H1 (cell line): ENCODE results near the gene SORBS1. TPM values are rescaled to one million over a fixed set of nuclear protein-coding genes. Genes with fewer than 3 reads are reported as not detected.

ENCODE experiments used
- CTCF ChIA-PET: fragments of 300-600 bp; sonication (Branson Sonifier 250); formaldehyde crosslinking; loops from one replicate; lab custom pipeline; 2021; ENCODE audit not compliant: partially characterized antibody; lab: Charles Lee
- POLR2A ChIA-PET: fragments of 300-600 bp; sonication (Branson Sonifier 250); formaldehyde crosslinking; loops from one replicate; lab custom pipeline; 2021; ENCODE audit warnings: inconsistent platforms; ENCODE audit not compliant: partially characterized antibody; lab: Charles Lee
- DNase-seq, 2 experiments: peaks; one replicate each; pipeline versions ENCODE4 v3.0.0 to v3.0.0-alpha.2; 2010 to 2022; ENCODE audit warnings: low spot score in 2 of 2, low read depth in 1 of 2, mixed read lengths in 1 of 2
- FAIRE-seq: peaks from 2 replicates; lab custom pipeline; 2011; peaks lifted over from hg19 to GRCh38; lab: Jason Lieb, UNC
- H2AFZ ChIP-seq: 2 replicates; pipeline ENCODE4 v1.8.1; 2012; ENCODE audit warnings: low read length, inconsistent platforms
- H2AK5ac ChIP-seq: 2 replicates; pipeline ENCODE4 v1.6.1; 2013; ENCODE audit warnings: low read depth, low read length
- H2BK120ac ChIP-seq: replicated peaks from 2 replicates; pipeline ENCODE3; 2013; ENCODE audit warnings: low read depth, low read length, inconsistent platforms
- H2BK12ac ChIP-seq: 2 replicates; pipeline ENCODE4 v1.6.1; 2013; ENCODE audit warnings: low read depth, low read length
- H2BK15ac ChIP-seq: 2 replicates; pipeline ENCODE4 v1.6.1; 2013; ENCODE audit warnings: low read length
- H2BK20ac ChIP-seq: 2 replicates; pipeline ENCODE4 v1.6.1; 2013; ENCODE audit warnings: low read length
- H2BK5ac ChIP-seq: 2 replicates; pipeline ENCODE4 v1.6.1; 2013; ENCODE audit warnings: low read depth, low read length
- H3K14ac ChIP-seq: 2 replicates; pipeline ENCODE4 v1.6.1; 2013; ENCODE audit warnings: inconsistent platforms; ENCODE audit not compliant: insufficient read length
- H3K18ac ChIP-seq: 2 replicates; pipeline ENCODE4 v1.6.1; 2013; ENCODE audit warnings: low read length; ENCODE audit errors: extremely low read depth
- H3K23ac ChIP-seq: 2 replicates; pipeline ENCODE4 v1.6.1; 2013; ENCODE audit warnings: inconsistent platforms; ENCODE audit not compliant: insufficient read length
- H3K23me2 ChIP-seq: 2 replicates; pipeline ENCODE4 v1.6.1; 2013; ENCODE audit warnings: low read depth, low read length
- H3K27ac ChIP-seq: 2 replicates; pipeline ENCODE4 v1.6.1; 2011; ENCODE audit warnings: low read depth, low read length, inconsistent platforms
- H3K27me3 ChIP-seq, 4 experiments: replicated peaks in 1 of 4; 1 replicate in 1 of 4; 2 replicates in 3 of 4; pipeline versions ENCODE4 v1.6.1 to v1.8.1; 2011 to 2013; ENCODE audit warnings: low read length in 3 of 4, mild to moderate bottlenecking in 3 of 4, inconsistent platforms in 2 of 4, mixed read lengths in 2 of 4, moderate library complexity in 1 of 4; ENCODE audit not compliant: control insufficient read depth in 3 of 4, insufficient read depth in 3 of 4; ENCODE audit errors: extremely low read depth in 1 of 4
- H3K36me3 ChIP-seq, 4 experiments: 2 replicates each; pipeline versions ENCODE4 v1.6.1 to v1.8.1; 2011 to 2013; ENCODE audit warnings: mild to moderate bottlenecking in 4 of 4, low read length in 3 of 4, moderate library complexity in 2 of 4, control low read depth in 1 of 4, inconsistent platforms in 1 of 4; ENCODE audit not compliant: insufficient read depth in 4 of 4, control insufficient read depth in 2 of 4
- H3K4ac ChIP-seq: replicated peaks from 2 replicates; pipeline ENCODE3; 2013; ENCODE audit warnings: low read length, low read depth, mixed read lengths, inconsistent platforms; ENCODE audit not compliant: insufficient read length
- H3K4me1 ChIP-seq, 4 experiments: replicated peaks in 1 of 4; 1 replicate in 1 of 4; 2 replicates in 3 of 4; pipeline versions ENCODE4 v1.6.1 to v1.8.1; 2011 to 2013; ENCODE audit warnings: low read length in 3 of 4, inconsistent platforms in 2 of 4, mixed read lengths in 1 of 4; ENCODE audit not compliant: insufficient read depth in 4 of 4, control insufficient read depth in 3 of 4
- H3K4me2 ChIP-seq, 2 experiments: 2 replicates each; pipeline versions ENCODE4 v1.6.1 to v1.8.1; 2011 to 2013; ENCODE audit warnings: low read depth in 2 of 2, low read length in 2 of 2, control low read depth in 1 of 2, inconsistent platforms in 1 of 2, mild to moderate bottlenecking in 1 of 2; ENCODE audit not compliant: insufficient read depth in 1 of 2
- H3K4me3 ChIP-seq, 4 experiments: fragments of 200-600, 300-600 bp in 1 of 4; sonication (generic), shearing (Covaris generic), sonication (Bioruptor Twin) in 1 of 4; 2 replicates each; pipeline versions ENCODE4 v1.5.1 to v1.8.1; 2011 to 2016; ENCODE audit warnings: low read length in 4 of 4, low read depth in 3 of 4, control low read depth in 2 of 4, inconsistent platforms in 2 of 4, mild to moderate bottlenecking in 2 of 4, mixed read lengths in 1 of 4, moderate library complexity in 1 of 4; ENCODE audit not compliant: insufficient read depth in 2 of 4; ENCODE audit errors: extremely low read depth in 1 of 4
- H3K56ac ChIP-seq: replicated peaks from 2 replicates; pipeline ENCODE3; 2013; ENCODE audit warnings: low read depth, mild to moderate bottlenecking, mixed read lengths, low read length, inconsistent platforms; ENCODE audit not compliant: insufficient read length
- H3K79me1 ChIP-seq: 2 replicates; pipeline ENCODE4 v1.6.1; 2013; ENCODE audit warnings: low read depth, low read length, control low read depth
- H3K79me2 ChIP-seq, 2 experiments: 2 replicates each; pipeline versions ENCODE4 v1.6.1 to v1.8.1; 2012 to 2013; ENCODE audit warnings: low read length in 2 of 2, mild to moderate bottlenecking in 2 of 2, inconsistent platforms in 1 of 2; ENCODE audit not compliant: insufficient read depth in 2 of 2, control insufficient read depth in 1 of 2
- H3K9ac ChIP-seq, 4 experiments: replicated peaks in 1 of 4; 1 replicate in 1 of 4; 2 replicates in 3 of 4; pipeline versions ENCODE4 v1.6.1 to v1.8.1; 2011 to 2013; ENCODE audit warnings: low read depth in 3 of 4, low read length in 3 of 4, control low read depth in 2 of 4, mild to moderate bottlenecking in 2 of 4, moderate library complexity in 2 of 4, inconsistent platforms in 1 of 4; ENCODE audit errors: extremely low read depth in 1 of 4
- H3K9me3 ChIP-seq, 2 experiments: 2 replicates each; pipeline versions ENCODE4 v1.6.1 to v1.8.1; 2012 to 2013; ENCODE audit warnings: mild to moderate bottlenecking in 2 of 2, moderate library complexity in 2 of 2, control low read depth in 1 of 2, inconsistent platforms in 1 of 2, low read depth in 1 of 2, low read length in 1 of 2, mixed read lengths in 1 of 2; ENCODE audit not compliant: insufficient read depth in 2 of 2
- H4K20me1 ChIP-seq, 2 experiments: replicated peaks in 1 of 2; 2 replicates each; pipeline versions ENCODE3 to v1.8.1; 2011 to 2013; ENCODE audit warnings: inconsistent platforms in 2 of 2, low read length in 2 of 2, mild to moderate bottlenecking in 1 of 2; ENCODE audit not compliant: insufficient read depth in 2 of 2, control insufficient read depth in 1 of 2
- H4K5ac ChIP-seq: 2 replicates; pipeline ENCODE4 v1.6.1; 2013; ENCODE audit warnings: low read length, low read depth, mixed read lengths, inconsistent platforms; ENCODE audit not compliant: insufficient read length
- H4K8ac ChIP-seq: 2 replicates; pipeline ENCODE4 v1.8.0; 2013; ENCODE audit warnings: mild to moderate bottlenecking, moderate library complexity, low read length, inconsistent platforms; ENCODE audit not compliant: insufficient read depth; ENCODE audit errors: extremely low read depth
- H4K91ac ChIP-seq: replicated peaks from 2 replicates; pipeline ENCODE3; 2013; ENCODE audit warnings: low read length, mixed read lengths, inconsistent platforms; ENCODE audit not compliant: insufficient read length
- CREB1 ChIP-seq: IDR thresholded peaks from 2 replicates; pipeline ENCODE4 v1.6.1; 2012; ENCODE audit warnings: inconsistent platforms
- CTBP2 ChIP-seq: IDR thresholded peaks from 2 replicates; pipeline ENCODE4 v1.7.0; 2011; ENCODE audit warnings: borderline replicate concordance, mild to moderate bottlenecking, moderate library complexity, mixed read lengths, low read length; ENCODE audit not compliant: insufficient read depth, insufficient read length
- EZH2 ChIP-seq: fragments of 200-600 bp; sonication (generic); IDR thresholded peaks from 2 replicates; pipeline ENCODE4 v1.7.1; 2012; ENCODE audit warnings: low read depth, mild to moderate bottlenecking, moderate library complexity, low read length, inconsistent platforms; ENCODE audit not compliant: severe bottlenecking
- HDAC2 ChIP-seq, 2 experiments: fragments of 300-600 bp in 1 of 2; sonication (generic) in 1 of 2; IDR thresholded peaks; 2 replicates each; pipeline ENCODE4 v1.6.1; 2011 to 2012; ENCODE audit warnings: low read depth in 2 of 2, low read length in 2 of 2, mild to moderate bottlenecking in 2 of 2, moderate library complexity in 2 of 2, borderline replicate concordance in 1 of 2, inconsistent platforms in 1 of 2
- JUND ChIP-seq: IDR thresholded peaks from 2 replicates; pipeline ENCODE4 v1.6.1; 2011; ENCODE audit warnings: mild to moderate bottlenecking, improper control_type of control experiment, low read length
- PHF8 ChIP-seq: fragments of 200-600 bp; sonication (generic); conservative IDR thresholded peaks from 2 replicates; pipeline ENCODE4 v1.7.1; 2012; ENCODE audit warnings: low read depth, mild to moderate bottlenecking, inconsistent platforms, low read length, moderate library complexity
- RAD21 ChIP-seq, 2 experiments: IDR thresholded peaks in 1 of 2; conservative IDR thresholded peaks in 1 of 2; 2 replicates each; pipeline ENCODE4 v1.6.1; 2011; ENCODE audit warnings: low read depth in 2 of 2, low read length in 2 of 2, improper control_type of control experiment in 1 of 2, inconsistent platforms in 1 of 2, mild to moderate bottlenecking in 1 of 2, moderate library complexity in 1 of 2
- TCF12 ChIP-seq: IDR thresholded peaks from 2 replicates; pipeline ENCODE4 v1.6.1; 2011; ENCODE audit warnings: low read depth, mild to moderate bottlenecking, low read length
- ZNF274 ChIP-seq: IDR thresholded peaks from 2 replicates; pipeline ENCODE4 v1.7.0; 2012; ENCODE audit warnings: low read length, borderline replicate concordance; ENCODE audit errors: extremely low read depth
- WGBS, 2 experiments: shearing (Covaris generic) in 1 of 2; methylation state at CpG; one replicate each; pipeline versions ENCODE4 v1.1.6 to v1.1.7; 2013 to 2015; ENCODE audit warnings: low lambda C conversion rate in 2 of 2, mixed read lengths in 2 of 2, inconsistent platforms in 1 of 2, low coverage in 1 of 2, missing lambda C conversion rate in 1 of 2; ENCODE audit not compliant: insufficient replicate concordance in 2 of 2, insufficient coverage in 1 of 2, insufficient read length in 1 of 2; ENCODE audit errors: extremely low coverage in 1 of 2, missing lambda C conversion rate in 1 of 2; 5-methylcytosine and 5-hydroxymethylcytosine counted together
- polyA plus RNA-seq, 7 experiments: library from polyadenylated mRNA; depleted of rRNA in 3 of 7; stranded (reverse) in 5 of 7; unstranded in 2 of 7; fragments of >200 nt in 5 of 7; fragments of 200-250 nt in 2 of 7; gene quantifications; 1 replicate in 5 of 7; 2 replicates in 1 of 7; 4 replicates in 1 of 7; pipeline versions ENCODE4 v1.2.1 to v1.2.3, GENCODE V29; 2011 to 2013; ENCODE audit warnings: missing spikeins in 2 of 7, mixed read lengths in 2 of 7
- total RNA-seq: library from RNA; stranded (reverse); fragmentation: NEBNext Ultra II Directional; extraction: Animal tissue kit (Norgen Biotek cat#: 25700); gene quantifications from 2 replicates; pipeline ENCODE4 v1.2.1, GENCODE V29; 2021
- TF ChIP-seq, protein P1 (sequence below): IDR thresholded peaks from 2 replicates; pipeline ENCODE4 v1.6.1; 2012; ENCODE audit warnings: inconsistent platforms
- TF ChIP-seq, protein P2 (sequence below): IDR thresholded peaks from 2 replicates; pipeline ENCODE4 v1.6.1; 2011; ENCODE audit warnings: low read length, improper control_type of control experiment

SORBS1 gene
- total and polyA plus RNA-seq, 2 of the 8 experiments (the other 6 are each of a cell fraction or from before 2014, with no cell fraction given), result 16.0 to 35.0 TPM

DNA sequence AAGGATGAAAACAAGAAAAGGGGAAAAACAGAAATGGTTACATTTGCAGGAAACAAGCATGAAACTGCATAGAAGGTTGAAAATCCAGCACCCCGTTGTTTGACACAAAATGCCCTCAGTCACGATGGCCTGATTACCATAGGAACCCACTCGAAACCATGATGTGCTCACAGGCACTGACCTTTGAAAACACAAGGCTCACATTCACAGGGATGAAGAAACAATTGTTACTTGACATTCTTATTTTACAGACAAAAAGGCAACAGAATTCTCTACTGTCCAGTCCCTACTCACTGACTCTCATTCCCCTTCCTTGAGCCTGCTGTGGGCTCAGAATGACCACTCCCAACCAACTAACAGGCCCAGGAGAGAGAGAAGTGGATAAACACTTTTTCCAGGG is 138.9 kb downstream of the SORBS1 start:
- H4K8ac ChIP-seq, result no peak overlapping the region; the same call in 1 of the 2 replicates
- TF ChIP-seq CREB1 (no peak), EZH2 (no peak), RAD21 (IDR thresholded peaks at IDR 0.05 in 1 of 2, conservative IDR thresholded peaks at IDR 0.05 in 1 of 2; ENCODE audit: low read depth in 2 of 2, low read length in 2 of 2) (no peak), HDAC2 (IDR thresholded peaks at IDR 0.05; ENCODE audit: borderline replicate concordance in 1 of 2, low read depth in 2 of 2, low read length in 2 of 2) (no peak), JUND (no peak), TCF12 (no peak), CTBP2 (no peak), PHF8 (no peak), ZNF274 (no peak)
- TF ChIP-seq, protein P1, sequence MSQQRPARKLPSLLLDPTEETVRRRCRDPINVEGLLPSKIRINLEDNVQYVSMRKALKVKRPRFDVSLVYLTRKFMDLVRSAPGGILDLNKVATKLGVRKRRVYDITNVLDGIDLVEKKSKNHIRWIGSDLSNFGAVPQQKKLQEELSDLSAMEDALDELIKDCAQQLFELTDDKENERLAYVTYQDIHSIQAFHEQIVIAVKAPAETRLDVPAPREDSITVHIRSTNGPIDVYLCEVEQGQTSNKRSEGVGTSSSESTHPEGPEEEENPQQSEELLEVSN, result no peak
- TF ChIP-seq, protein P2, sequence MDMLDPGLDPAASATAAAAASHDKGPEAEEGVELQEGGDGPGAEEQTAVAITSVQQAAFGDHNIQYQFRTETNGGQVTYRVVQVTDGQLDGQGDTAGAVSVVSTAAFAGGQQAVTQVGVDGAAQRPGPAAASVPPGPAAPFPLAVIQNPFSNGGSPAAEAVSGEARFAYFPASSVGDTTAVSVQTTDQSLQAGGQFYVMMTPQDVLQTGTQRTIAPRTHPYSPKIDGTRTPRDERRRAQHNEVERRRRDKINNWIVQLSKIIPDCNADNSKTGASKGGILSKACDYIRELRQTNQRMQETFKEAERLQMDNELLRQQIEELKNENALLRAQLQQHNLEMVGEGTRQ, result no peak

More for the DNA sequence above, 138.9 kb downstream of the SORBS1 start:
- Histone ChIP-seq H3K79me1 (no peaks in the 10 kb centered on the region), H3K9me3 (no peaks in the 10 kb centered on the region), H3K27me3 (no peaks in the 10 kb centered on the region), H3K27ac (no peak overlapping the region), H2AFZ (no peak overlapping the region), H2BK20ac (no peak overlapping the region), H3K4ac (no peak overlapping the region), H3K23me2 (no peaks in the 10 kb centered on the region), H3K14ac (no peak overlapping the region), H3K18ac (no peak overlapping the region), H3K23ac (no peak overlapping the region), H2BK15ac (no peak overlapping the region), H4K20me1 (peaks cover 0 to 5% of the 10 kb centered on the region in 2 experiments), H4K5ac (no peak overlapping the region), H3K4me3 (no peak overlapping the region), H3K56ac (no peak overlapping the region), H3K36me3 (peaks cover 0 to 1% (median 0%) of the 10 kb centered on the region in 4 experiments; a peak in 3 of 8 replicates), H2BK12ac (no peak overlapping the region), H2AK5ac (no peak overlapping the region), H3K9ac (no peak overlapping the region), H3K4me1 (peaks cover 0 to 5% (median 0%) of the 10 kb centered on the region in 4 experiments; a peak in 1 of 7 replicates), H2BK120ac (no peak overlapping the region), H3K79me2 (no peaks in the 10 kb centered on the region), H4K91ac (no peak overlapping the region), H3K4me2 (no peak overlapping the region), H2BK5ac (no peak overlapping the region)
- ChIA-PET CTCF (interaction anchor here (1.0 to 13.9 kb wide), 4 partner anchors 8 to 24 kb away, joined by 3 to 284 read pairs (median 16); no protein-coding TSS in a partner anchor), POLR2A (no interaction called here)
- DNase-seq, result no peak
- FAIRE-seq, result no peak
- 93% methylated on average over 3 of the region's 3 CpGs; no CpG with 5 or more reads in 1 of the 2 experiments for WGBS, 2 experiments
